GM23248 (cell line): ENCODE results near the gene LRP2BP.

ENCODE experiments used
- EZH2 ChIP-seq: fragments of 200-600 bp; sonication (generic); IDR thresholded peaks from 2 replicates; pipeline ENCODE4 v1.6.1; 2018; ENCODE audit warnings: antibody characterized with exemption, mild to moderate bottlenecking; ENCODE audit not compliant: insufficient read depth, poor library complexity, severe bottlenecking
- EZH2phosphoT487 ChIP-seq: fragments of 200-600 bp; sonication (generic); IDR thresholded peaks from 2 replicates; pipeline ENCODE4 v1.6.1; 2018; ENCODE audit warnings: antibody characterized with exemption, moderate library complexity, mild to moderate bottlenecking, low read depth; ENCODE audit not compliant: insufficient read depth

- TF ChIP-seq EZH2 (no peak), EZH2phosphoT487 (no peak)
These were observed 1.1 kb upstream of the LRP2BP start, which contains the start of gene ANKRD37 for GRCh38 chr4:185396724-185397385.
